Mesendoderm (in vitro differentiated cells): ENCODE results near the gene SLC35E1. TPM values are rescaled to one million over a fixed set of nuclear protein-coding genes. Genes with fewer than 3 reads are reported as not detected.

Experiments
- DNase-seq: peaks from one replicate; pipeline ENCODE4 v3.0.0; 2013
- H2AK5ac ChIP-seq: 2 replicates; pipeline ENCODE4 v1.6.1; 2013; ENCODE audit warnings: low read length, inconsistent platforms
- H2BK120ac ChIP-seq: 2 replicates; pipeline ENCODE4 v1.6.1; 2013; ENCODE audit warnings: low read depth, mild to moderate bottlenecking, low read length, moderate library complexity, mixed read lengths
- H2BK15ac ChIP-seq: replicated peaks from 2 replicates; pipeline ENCODE4 v1.6.1; 2013; ENCODE audit warnings: low read depth, mild to moderate bottlenecking, moderate library complexity
- H2BK5ac ChIP-seq: 2 replicates; pipeline ENCODE4 v1.6.1; 2013; ENCODE audit warnings: low read length, inconsistent platforms
- H3K18ac ChIP-seq: 2 replicates; pipeline ENCODE4 v1.6.1; 2013; ENCODE audit warnings: mild to moderate bottlenecking, low read length, mixed read lengths
- H3K23ac ChIP-seq: one replicate; pipeline ENCODE4 v1.6.1; 2013; ENCODE audit warnings: low read length
- H3K27ac ChIP-seq: 2 replicates; pipeline ENCODE4 v1.5.1; 2013; ENCODE audit warnings: low read depth, mild to moderate bottlenecking, inconsistent platforms, low read length, moderate library complexity
- H3K27me3 ChIP-seq: 2 replicates; pipeline ENCODE4 v1.6.1; 2013; ENCODE audit warnings: low read length, control low read depth, mild to moderate bottlenecking, inconsistent platforms; ENCODE audit not compliant: insufficient read depth, poor library complexity
- H3K36me3 ChIP-seq: 2 replicates; pipeline ENCODE4 v1.6.1; 2013; ENCODE audit warnings: low read length, inconsistent platforms; ENCODE audit not compliant: control insufficient read depth, insufficient read depth
- H3K4ac ChIP-seq: one replicate; pipeline ENCODE4 v1.6.1; 2013; ENCODE audit warnings: low read depth, mild to moderate bottlenecking, low read length, moderate library complexity
- H3K4me1 ChIP-seq: 2 replicates; pipeline ENCODE4 v1.6.1; 2013; ENCODE audit warnings: low read depth, low read length, inconsistent platforms; ENCODE audit not compliant: control insufficient read depth
- H3K4me2 ChIP-seq: 2 replicates; pipeline ENCODE4 v1.6.1; 2013; ENCODE audit warnings: low read length
- H3K4me3 ChIP-seq: 2 replicates; pipeline ENCODE4 v1.5.1; 2013; ENCODE audit warnings: mild to moderate bottlenecking, low read length
- H3K56ac ChIP-seq: one replicate; pipeline ENCODE4 v1.6.1; 2013; ENCODE audit warnings: low read length
- H3K79me1 ChIP-seq: 2 replicates; pipeline ENCODE4 v1.6.1; 2013; ENCODE audit warnings: low read length, inconsistent platforms
- H3K79me2 ChIP-seq: 2 replicates; pipeline ENCODE4 v1.6.1; 2013; ENCODE audit warnings: mild to moderate bottlenecking, low read length; ENCODE audit not compliant: control insufficient read depth, insufficient read depth
- H3K9ac ChIP-seq: 2 replicates; pipeline ENCODE4 v1.6.1; 2013; ENCODE audit warnings: low read length, inconsistent platforms
- H4K5ac ChIP-seq: one replicate; pipeline ENCODE4 v1.6.1; 2013; ENCODE audit warnings: low read length
- H4K8ac ChIP-seq: one replicate; pipeline ENCODE4 v1.6.1; 2013; ENCODE audit warnings: low read depth, mild to moderate bottlenecking, control low read depth, low read length, moderate library complexity
- WGBS: extraction: QIAGEN DNeasy Blood & Tissue Kit; methylation state at CpG from one replicate; pipeline ENCODE4 v1.1.7; 2013; ENCODE audit warnings: low lambda C conversion rate, missing lambda C conversion rate; ENCODE audit not compliant: insufficient coverage; ENCODE audit errors: extremely low coverage; 5-methylcytosine and 5-hydroxymethylcytosine counted together
- polyA plus RNA-seq, 2 experiments: library from polyadenylated mRNA; stranded (reverse); fragments of 200-250 nt; gene quantifications; one replicate each; pipeline ENCODE4 v1.2.3, GENCODE V29; 2013

SLC35E1 gene
- 29.4 TPM for polyA plus RNA-seq (2013, experiment 1 of 2)
- polyA plus RNA-seq (2013, experiment 2 of 2): 32.0 TPM

DNA sequence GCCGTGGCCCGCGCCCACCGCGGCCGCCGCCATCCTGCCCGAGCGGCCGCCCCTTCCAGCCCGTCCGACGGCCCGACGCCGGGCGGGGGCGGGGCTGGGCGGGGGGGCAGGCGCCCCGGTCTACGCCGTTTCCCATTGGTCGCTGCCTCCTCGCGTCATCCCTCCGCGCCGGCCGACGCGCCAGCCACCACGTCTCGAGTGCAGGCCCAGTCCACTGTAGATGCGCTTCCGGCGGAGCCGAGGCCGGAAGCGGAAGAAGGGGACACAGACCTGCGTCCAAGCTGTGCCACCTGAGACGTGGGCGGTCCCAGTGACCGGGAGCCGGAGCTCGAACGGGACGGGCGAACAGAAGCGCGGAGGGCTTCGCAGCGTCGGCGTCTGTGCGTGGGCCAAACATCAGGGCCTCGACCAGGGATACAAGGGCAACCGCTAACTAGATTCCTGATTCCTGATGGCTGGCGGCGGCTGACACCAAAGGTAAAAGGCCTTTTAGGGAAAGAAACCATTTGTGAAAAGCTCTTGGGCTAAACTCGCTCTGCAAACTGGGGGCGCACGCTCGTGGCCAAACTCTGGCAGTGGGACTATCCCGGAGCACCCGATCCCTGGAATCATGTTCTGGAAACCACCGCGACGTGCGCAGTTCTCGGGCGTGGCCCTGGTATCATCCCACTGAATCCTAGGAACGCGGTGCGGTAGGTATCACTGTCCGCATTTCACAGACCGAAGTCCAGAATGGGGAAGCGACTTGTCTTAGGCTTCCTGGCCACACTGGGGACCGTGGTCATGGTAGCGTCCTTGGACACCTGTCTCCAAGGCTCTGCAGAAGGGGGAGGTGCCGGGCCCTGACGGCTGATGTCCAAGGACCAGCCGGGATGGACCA, at the start of gene SLC35E1:
TSS of gene SLC35E1 (minus strand) at position 84 of the 880 bp plus-strand sequence. CDS start at position 33, 51 bp downstream.
- Histone ChIP-seq H3K9ac (peak within 1 kb of the TSS; percentile 92), H3K56ac (peak within 1 kb of the TSS; percentile 96), H2BK5ac (no peak within 1 kb of the TSS), H3K27ac (peak within 1 kb of the TSS; percentile 64), H3K79me2 (peaks cover 41% of the 10 kb centered on the region), H3K4me2 (peak within 1 kb of the TSS; percentile 91), H3K4me1 (peaks cover 3% of the 10 kb centered on the region), H4K5ac (no peak within 1 kb of the TSS), H3K36me3 (peaks cover 1% of the 10 kb centered on the region), H4K8ac (no peak within 1 kb of the TSS), H3K23ac (peak within 1 kb of the TSS; percentile 3), H3K4ac (peak within 1 kb of the TSS; percentile 49), H2AK5ac (peak within 1 kb of the TSS; percentile 30), H3K18ac (no peak within 1 kb of the TSS), H2BK15ac (no peak within 1 kb of the TSS), H3K27me3 (no peaks in the 10 kb centered on the region), H3K4me3 (peak within 1 kb of the TSS; percentile 96), H3K79me1 (peaks cover 35% of the 10 kb centered on the region), H2BK120ac (no peak within 1 kb of the TSS)
- WGBS: no CpG with 5 or more reads among the region's 83 CpGs
- peak; percentile 99 for DNase-seq

DNA sequence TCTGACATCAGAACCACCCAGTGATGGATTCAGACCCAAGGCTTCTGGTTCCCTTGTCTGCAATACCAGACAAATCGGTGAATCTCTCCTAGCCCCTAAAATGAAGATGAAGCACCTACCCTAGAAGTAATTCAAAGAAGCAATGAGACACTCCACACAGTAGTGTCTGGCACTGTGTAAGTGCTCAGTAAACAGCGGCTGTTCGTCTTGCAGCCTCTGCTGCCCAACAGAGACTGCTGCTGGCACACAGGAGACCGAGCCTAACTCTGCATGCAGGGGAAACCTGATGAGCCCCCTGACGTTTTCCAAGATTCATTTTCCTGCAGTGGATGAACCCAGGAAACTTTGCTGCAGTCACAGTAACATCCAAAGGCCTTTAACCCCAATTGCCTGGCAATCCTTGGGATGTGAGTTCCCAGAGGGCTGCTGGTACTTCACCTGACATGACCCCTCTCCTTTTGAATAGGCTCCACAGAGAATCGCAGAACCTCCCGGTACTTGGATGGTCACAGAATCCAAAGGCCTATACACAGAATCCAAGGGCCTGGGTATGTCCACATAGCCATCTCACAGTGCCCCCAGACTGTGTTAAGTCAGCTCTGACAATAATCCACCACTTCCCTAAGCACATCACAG, 49.1 kb upstream of the SLC35E1 start:
- Histone ChIP-seq H3K79me2 (peaks cover 100% of the 10 kb centered on the region), H3K27me3 (no peaks in the 10 kb centered on the region), H3K9ac (no peak overlapping the region), H3K79me1 (peaks cover 69% of the 10 kb centered on the region), H3K4me3 (no peak overlapping the region), H3K27ac (no peak overlapping the region), H2AK5ac (no peak overlapping the region), H3K18ac (no peak overlapping the region), H2BK15ac (no peak overlapping the region), H3K4me1 (peaks cover 4% of the 10 kb centered on the region), H3K56ac (no peak overlapping the region), H2BK5ac (no peak overlapping the region), H3K23ac (no peak overlapping the region), H3K4ac (no peak overlapping the region), H4K5ac (no peak overlapping the region), H3K36me3 (peaks cover 2% of the 10 kb centered on the region), H4K8ac (no peak overlapping the region), H3K4me2 (no peak overlapping the region), H2BK120ac (no peak overlapping the region)
- no peak for DNase-seq
- no CpG with 5 or more reads among the region's 7 CpGs for WGBS

DNA sequence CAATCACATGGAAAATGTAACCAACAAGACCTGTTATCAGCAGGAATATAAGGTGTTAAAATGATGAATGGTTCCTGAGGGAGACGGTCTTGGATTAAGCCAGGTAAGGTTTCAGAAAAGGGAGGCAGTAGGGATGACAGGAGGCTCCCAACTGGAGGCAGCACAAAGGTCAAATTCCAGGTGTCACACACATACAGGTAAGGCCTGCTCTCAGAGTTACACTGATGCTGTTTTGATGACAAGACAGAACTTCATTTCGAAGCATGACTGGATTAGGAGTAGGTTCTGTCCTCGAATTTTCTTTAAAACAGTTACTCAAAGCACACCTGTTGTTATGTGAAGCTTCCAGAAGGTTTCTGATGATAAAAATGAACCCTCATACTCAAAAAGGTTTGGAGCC, 48.4 kb upstream of the SLC35E1 start:
- no peak overlapping the region for H3K4me2 ChIP-seq
- H4K5ac ChIP-seq: no peak overlapping the region
- no CpG with 5 or more reads among the region's 3 CpGs for WGBS
- peaks cover 2% of the 10 kb centered on the region for H3K36me3 ChIP-seq
- H3K9ac ChIP-seq: no peak overlapping the region
- H3K4me3 ChIP-seq: no peak overlapping the region
- H3K4ac ChIP-seq: no peak overlapping the region
- H2BK15ac ChIP-seq: no peak overlapping the region
- H3K27me3 ChIP-seq: no peaks in the 10 kb centered on the region
- H3K79me2 ChIP-seq: peaks cover 100% of the 10 kb centered on the region
- peaks cover 4% of the 10 kb centered on the region for H3K4me1 ChIP-seq
- H3K23ac ChIP-seq: no peak overlapping the region
- H2BK5ac ChIP-seq: no peak overlapping the region
- no peak for DNase-seq
- H2AK5ac ChIP-seq: no peak overlapping the region
- peaks cover 72% of the 10 kb centered on the region for H3K79me1 ChIP-seq
- H4K8ac ChIP-seq: no peak overlapping the region
- no peak overlapping the region for H2BK120ac ChIP-seq
- H3K27ac ChIP-seq: no peak overlapping the region
- no peak overlapping the region for H3K18ac ChIP-seq
- H3K56ac ChIP-seq: no peak overlapping the region

DNA sequence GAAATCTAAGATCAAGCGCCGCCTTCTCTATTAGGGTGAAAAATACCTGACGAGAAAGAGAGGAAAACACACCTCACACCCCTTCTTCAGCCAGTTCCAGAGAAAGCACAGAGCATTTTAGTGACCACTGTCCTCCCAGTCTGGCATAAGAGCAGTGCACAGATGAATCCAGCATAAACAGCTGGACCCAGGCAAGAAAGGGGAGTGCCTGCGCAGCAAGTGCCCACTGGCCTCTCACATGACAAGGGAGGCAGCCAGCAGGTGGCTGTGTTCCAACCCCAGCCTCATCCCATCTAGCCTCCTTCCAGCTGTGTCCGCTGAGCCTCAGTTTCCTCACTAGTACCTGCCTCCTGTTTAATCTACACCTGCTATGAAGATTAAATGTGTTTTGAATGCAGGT, 47.8 kb upstream of the SLC35E1 start:
- Histone ChIP-seq H3K56ac (no peak overlapping the region), H4K5ac (no peak overlapping the region), H2BK120ac (no peak overlapping the region), H3K23ac (no peak overlapping the region), H2BK5ac (no peak overlapping the region), H3K4me1 (peaks cover 6% of the 10 kb centered on the region), H3K18ac (no peak overlapping the region), H3K4me3 (no peak overlapping the region), H4K8ac (no peak overlapping the region), H3K79me2 (peaks cover 97% of the 10 kb centered on the region), H2AK5ac (no peak overlapping the region), H3K4ac (no peak overlapping the region), H3K4me2 (no peak overlapping the region), H3K79me1 (peaks cover 73% of the 10 kb centered on the region), H3K9ac (no peak overlapping the region), H3K36me3 (peaks cover 2% of the 10 kb centered on the region), H2BK15ac (no peak overlapping the region), H3K27me3 (no peaks in the 10 kb centered on the region), H3K27ac (no peak overlapping the region)
- no peak for DNase-seq
- no CpG with 5 or more reads among the region's 5 CpGs for WGBS

DNA sequence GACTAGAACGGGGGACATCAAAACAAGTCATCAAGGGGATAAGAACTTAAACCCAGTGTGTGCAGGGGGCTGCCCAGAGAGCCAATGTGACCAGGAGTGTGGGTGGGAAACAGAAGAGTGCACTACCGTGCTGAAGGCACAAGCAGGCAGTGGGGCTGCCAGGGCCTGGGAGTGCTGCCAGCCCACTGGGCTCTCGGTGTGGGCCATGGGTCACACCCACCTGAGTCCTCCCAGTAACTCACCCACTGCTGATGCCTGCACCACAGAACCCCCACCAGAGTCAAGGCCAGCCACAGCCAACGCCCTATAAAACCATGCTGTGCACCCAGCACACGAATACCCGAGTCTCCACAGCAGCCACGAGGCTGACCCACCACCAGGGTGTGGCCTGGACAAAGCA, 47.2 kb upstream of the SLC35E1 start:
- Histone ChIP-seq H2BK15ac (no peak overlapping the region), H3K4me3 (no peak overlapping the region), H3K27ac (no peak overlapping the region), H3K36me3 (no peaks in the 10 kb centered on the region), H3K79me1 (peaks cover 75% of the 10 kb centered on the region), H3K4me2 (no peak overlapping the region), H3K79me2 (peaks cover 97% of the 10 kb centered on the region), H2BK5ac (no peak overlapping the region), H3K27me3 (no peaks in the 10 kb centered on the region), H2BK120ac (no peak overlapping the region), H4K8ac (no peak overlapping the region), H3K56ac (no peak overlapping the region), H3K18ac (no peak overlapping the region), H3K9ac (no peak overlapping the region), H3K4ac (no peak overlapping the region), H3K4me1 (peaks cover 6% of the 10 kb centered on the region), H2AK5ac (no peak overlapping the region), H4K5ac (no peak overlapping the region), H3K23ac (no peak overlapping the region)
- WGBS: no CpG with 5 or more reads among the region's 7 CpGs
- DNase-seq: no peak
